GM11168 (cell line): ENCODE measurements around the gene MYO7A.

Experiments
- in situ Hi-C: fragments of 300-500 bp; cut with MboI; formaldehyde crosslinking; loops from one replicate; pipeline ENCODE4 v1.12.0; 2022; ENCODE audit warnings: low sequenced_read_pairs; ENCODE audit not compliant: unreplicated experiment

The MYO7A gene

DNA sequence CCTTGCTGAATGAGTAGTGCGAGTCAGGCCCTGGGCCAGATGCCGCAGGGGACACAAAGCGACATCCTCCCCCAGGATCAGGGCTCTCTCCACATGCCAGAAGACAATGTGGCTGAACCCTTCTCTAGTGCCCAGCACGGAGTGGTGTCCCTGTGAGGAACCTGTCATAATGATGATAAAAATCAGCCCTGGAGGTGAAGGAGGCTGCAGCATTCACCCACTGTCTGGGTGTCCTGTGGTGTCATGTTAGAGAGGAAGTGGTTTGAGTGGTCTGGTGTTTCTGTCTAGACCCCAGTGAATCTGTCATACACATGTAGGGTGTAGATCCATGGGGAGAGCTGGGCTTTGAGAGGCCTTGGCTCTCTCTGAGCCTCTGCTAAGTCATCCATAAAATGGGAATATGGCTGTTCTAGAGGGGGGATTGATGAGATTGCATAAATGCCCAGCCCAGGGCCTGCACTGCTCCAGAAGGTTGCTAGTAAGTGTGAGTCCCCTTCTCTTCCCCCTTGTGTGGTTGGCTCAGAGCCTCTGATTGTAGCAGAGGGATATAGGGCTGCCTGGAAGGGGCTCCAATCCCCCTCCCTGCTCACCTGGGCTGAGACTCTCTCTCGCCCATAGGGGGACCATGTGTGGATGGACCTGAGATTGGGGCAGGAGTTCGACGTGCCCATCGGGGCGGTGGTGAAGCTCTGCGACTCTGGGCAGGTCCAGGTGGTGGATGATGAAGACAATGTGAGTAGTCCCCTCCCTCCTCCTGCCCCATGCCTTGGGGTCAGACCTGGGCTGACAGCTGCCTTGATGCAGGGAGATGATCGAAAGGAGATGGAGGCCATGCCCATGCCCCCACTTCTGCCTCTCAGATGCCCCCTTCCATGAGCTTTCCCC is 14.3 kb downstream of the MYO7A start:
- in situ Hi-C loops = no loop called here

DNA sequence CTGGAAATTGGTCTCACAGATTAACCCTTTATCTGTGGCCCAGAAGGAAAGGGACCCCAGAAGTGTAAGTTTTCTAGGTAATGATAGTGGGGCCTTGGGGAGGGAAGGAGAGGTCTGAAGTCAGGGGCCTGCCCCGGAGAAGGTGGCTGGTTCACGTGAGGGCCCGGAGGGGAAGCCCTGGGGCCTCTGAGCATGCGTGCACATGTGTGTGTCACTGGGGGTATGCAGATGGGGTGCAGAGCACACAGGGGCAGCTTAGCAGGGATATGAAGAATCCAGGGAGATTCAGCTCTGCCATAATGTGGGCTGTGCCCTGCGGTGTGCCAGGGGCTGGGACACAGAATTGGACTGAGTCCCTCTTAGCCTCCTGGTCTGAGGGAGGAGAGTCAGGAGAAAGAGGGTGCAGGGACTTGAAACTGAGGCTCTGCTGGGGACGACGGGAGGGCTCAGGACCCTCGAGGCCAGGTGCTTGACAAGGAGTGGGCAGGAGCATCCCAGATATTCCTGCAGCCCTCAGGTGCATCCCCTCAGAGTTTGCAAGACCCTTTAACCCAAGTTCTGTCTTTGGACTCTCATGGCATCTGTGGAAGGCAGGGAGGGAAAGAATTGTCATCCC is 15.5 kb downstream of the MYO7A start:
- in situ Hi-C loops = no loop called here

DNA sequence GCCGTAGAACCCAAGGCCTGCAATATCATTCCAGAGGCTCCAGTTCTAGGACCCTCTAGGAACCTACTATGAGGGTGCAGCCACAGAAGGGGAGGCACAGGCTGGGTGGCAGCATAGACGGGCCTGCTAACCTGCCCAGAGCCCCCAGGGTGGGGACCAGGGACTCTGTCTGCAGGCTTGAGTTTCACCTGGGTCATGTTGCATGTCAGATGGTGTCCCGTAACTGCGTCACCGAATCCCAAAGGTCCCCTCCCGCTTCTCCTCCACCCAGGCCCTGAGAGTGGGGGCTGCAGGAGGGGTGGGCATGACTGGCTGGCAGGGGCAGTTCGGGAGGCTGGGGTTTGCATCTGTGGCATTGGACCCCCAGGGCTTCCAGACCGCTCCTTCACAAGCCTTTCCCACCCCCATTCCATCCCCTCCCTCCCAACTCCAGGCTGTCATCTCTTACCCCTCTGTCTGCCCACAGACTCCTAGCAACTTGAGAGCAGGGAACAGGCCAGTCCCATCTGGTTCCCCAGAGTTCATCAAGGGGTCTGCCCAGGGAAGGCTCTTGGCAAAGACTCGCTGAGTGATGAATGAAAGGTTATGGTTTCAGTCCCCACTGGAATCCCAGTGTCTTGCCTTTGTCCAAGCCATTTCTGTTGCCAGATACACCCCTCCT is 16.3 kb downstream of the MYO7A start:
- in situ Hi-C loops = no loop called here

DNA sequence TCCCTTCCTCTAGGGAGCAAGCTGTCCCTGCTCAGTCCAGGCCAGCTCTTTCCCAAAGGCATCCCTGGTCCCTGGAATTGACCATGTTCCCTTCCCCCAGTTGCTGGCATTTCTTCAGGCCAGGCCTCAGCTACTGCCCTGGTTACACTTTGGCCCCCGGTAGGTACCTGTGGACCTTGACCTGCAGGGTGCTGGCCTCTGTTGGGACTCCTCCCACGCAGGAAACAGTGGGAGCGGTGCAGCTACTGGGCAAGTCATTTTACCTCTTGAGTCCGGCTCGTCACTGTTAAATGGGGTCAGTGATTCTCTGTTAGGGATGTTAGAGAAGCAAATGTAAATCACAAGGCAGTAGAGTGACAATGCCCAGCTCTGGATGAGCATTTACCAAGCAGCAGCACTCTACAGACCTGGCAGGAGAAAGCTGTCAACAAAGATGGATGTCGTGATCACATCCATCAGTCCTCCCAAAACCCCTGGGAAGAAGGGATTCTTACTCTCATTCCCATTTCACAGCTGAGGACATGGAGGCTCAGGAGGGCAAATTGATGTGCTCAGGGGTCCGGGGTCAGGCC is 16.9 kb downstream of the MYO7A start:
- in situ Hi-C loops = no loop called here

DNA sequence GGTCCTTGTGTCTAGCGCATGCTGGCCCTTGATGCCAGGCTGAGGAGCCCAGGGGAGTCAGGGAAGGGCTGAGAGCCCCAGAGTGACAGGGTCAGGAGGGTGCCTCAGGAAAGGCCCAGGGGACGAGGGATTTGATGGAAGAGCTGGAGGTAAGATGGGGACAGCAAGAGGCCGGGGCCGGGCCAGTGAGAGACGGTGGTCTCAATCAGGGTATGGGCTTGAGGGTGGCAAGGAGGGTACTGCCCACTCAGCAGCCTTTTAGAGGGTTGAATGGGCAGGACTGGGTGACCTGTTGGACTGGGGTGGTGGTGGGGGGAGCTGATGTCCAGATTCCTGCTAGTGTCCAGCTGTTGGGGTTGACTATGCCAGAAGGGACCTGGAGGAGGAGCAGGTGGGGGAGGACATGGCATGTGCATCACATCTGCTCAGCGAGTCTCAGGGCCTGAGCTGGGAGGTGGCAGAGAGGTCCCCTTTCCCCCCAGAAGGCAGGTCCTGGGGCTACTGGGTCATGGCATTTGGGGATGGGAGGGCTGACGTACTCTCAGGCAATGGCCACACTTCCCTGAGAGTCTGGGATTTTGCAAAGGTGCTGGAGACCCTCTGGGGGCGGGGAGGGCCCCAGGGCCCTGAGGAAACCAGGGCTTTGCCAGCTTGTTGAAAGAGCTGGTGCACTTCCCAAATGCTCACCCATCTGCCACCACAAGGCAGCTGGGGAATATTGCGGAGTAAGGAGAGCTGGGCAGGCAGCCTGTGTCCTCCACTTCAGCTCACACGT is 18.4 kb downstream of the MYO7A start:
- in situ Hi-C loops = no loop called here

DNA sequence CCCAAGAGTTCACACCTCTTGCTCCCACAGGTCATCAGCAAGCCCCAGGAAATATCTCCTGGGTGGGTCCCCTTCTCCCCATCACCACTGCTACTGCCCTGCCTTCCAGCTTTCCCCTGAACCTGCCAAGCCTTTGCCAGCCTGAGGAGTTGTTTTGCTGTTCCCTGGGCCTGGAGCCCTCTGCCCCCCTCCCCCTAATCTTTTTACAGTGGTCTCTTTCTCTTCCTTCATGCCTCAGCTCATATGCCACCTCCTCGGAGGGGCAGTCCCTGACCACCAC is 18.9 kb downstream of the MYO7A start:
- in situ Hi-C loops = no loop called here

DNA sequence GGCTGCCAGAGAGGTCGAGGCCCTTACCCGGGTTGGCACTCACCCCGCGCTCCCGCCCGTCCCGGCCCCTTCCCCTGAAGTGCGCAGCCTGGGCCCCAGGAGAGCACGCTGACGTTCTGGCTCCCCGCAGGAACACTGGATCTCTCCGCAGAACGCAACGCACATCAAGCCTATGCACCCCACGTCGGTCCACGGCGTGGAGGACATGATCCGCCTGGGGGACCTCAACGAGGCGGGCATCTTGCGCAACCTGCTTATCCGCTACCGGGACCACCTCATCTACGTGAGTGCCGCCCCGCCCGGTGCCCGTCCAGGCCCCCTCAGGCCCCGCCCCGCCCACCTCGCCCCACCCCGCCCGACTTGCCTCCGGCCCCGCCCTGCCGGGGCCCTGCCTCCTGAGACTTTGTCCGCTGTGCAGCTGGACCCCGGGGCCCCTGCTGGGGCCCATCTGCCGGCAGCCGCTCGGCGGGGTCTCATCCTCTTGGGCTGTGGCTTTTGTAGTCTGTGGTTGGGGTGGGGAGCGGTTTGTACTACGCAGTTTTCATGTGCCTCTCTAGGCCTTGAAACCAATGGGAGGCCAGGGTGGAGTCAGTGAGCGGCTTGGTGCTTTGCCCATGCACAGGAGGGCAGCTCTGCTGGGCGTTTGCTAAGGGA is 19.7 kb downstream of the MYO7A start:
- in situ Hi-C loops = no loop called here

DNA sequence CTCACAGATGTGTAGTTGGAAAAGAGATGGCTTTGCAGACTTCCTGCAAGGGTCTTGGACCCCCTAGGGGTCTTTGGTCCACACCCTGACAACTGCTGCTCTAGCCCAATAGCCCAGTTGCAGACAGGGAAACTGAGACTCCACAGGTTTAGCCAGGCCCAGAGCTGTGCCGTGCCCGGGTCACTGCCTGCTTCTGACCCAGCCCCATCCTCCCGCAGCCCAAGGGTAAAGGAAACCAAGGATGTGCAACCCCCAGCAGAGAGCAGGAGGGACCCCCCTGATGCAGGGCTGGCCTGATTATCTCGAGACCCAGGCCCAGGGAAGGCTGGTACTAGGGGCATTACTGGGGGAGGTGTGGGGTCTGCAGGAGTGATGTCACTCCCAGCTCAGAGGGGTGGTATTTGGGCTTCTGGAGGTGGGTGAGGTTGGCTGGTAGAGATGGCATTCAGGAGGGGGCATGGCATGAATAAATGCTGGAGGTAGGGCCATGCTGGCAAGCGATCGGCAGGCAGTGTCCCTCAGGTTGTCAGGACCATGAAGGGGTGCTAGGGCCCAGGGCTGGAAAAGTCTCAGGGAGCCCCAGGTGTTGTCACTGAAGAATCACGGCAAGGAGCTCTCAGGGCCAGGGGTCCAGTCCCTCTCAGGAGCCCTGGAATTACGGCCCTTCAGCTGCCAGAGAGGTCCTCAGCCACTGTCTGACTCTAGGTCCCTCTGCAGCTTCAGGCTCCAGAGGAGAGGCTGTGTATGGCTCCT is 21.1 kb downstream of the MYO7A start:
- in situ Hi-C loops = no loop called here

DNA sequence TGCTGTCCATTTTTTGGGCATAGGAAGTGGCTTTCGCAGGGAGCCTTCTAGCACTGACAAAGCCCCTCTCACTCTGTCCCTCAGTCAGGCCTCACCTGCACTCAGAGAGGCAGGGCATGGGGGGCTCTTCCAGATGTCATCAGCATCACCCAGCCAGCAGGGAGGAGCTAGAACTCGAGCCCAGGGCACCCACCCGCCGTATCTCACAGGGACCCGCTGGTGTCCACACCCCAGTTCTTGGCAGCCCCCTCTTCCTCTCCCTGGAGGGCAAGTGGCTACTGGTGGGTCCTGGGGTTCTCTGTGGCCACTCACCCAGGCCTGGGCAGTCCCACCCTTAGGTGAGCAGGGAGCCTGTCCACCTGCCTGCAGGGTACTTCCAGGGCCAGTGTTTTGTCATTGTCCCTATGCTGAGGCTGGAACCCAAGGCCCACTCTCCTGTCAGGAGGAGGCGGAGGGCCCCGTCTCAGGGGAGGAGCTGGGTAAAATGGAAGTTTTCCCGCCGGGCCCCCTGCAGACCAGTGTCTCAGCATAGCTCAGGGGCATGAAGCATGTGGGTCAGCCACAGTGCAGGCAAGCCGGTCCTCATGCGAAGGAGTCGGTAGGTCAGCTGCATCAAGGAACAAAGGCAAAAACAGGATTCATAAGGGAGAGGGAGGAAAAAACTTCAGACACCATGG is 21.8 kb downstream of the MYO7A start:
- in situ Hi-C loops = no loop called here

DNA sequence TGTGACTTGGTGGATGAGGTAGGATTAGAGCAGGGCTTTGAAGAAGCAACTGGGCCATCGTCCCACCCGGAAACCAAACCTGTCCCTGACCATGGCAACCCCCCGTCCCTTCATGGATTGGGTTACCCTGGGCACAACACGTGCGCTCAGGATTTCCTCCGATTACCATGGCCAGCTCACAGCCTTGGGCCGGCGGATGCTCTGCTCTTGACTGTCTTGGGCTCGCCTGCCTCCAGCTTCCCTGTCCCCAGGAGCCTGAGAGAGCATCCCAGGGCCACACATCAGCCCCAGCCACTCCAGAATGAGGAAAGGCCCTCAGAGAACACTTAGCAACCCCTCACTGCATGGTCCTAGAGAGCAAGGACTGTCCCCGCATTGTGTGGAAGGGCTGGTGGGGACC is 22.8 kb downstream of the MYO7A start:
- in situ Hi-C loops = no loop called here

DNA sequence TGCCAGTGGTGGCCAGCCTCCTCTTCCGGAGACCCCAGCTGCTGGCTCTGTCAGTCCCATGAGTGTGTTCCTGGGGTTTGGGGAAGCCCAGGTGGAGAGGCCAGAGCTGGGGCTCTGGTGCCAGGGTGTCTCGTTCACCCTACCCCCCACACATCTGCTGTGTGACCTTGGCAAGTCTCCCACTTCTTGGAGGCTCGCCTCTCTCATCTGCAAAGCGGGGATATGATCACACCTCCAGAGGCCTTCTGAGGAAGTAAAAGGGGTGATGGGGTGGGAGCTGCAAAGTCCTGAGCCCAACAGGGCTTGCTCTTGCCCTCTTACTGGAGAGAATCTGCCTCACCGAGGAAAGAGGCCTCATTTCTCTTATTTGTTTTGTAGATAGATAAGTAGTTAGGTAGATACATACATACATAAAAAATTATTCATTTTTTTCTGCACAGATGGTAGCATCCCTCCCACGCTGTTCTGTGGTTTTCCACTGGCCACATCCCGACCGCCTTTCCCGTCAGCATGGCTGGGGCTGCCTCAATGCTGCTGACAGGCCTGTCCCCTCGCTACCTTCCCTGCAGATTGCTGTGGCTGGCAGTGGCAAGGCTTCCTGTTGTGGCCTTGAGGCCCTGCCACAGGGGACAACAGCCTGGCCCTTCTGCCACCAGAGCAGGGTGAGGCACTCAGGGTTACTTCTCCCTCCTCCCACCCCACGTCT is 23.9 kb downstream of the MYO7A start:
- in situ Hi-C loops = no loop called here

DNA sequence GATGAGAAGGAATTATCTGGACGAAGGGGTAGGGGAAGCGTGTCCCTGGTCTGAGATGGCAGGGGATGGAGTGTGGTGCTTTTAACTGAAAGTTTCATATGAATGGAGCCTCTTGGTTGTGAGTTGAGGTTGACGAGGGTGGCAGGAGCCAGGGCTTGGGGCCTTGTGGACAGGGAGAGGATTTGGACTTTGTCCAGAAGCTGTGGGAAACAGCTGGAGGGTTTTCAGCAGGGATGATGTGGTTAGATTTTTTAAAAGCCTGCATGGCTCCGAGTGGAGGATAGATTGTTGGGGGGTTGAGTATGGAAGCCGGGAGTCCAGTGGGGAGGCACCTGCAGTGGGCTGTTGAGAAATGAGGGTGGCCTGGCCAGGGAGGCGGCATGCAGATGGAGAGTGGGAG is 24.8 kb downstream of the MYO7A start:
- in situ Hi-C loops = no loop called here

DNA sequence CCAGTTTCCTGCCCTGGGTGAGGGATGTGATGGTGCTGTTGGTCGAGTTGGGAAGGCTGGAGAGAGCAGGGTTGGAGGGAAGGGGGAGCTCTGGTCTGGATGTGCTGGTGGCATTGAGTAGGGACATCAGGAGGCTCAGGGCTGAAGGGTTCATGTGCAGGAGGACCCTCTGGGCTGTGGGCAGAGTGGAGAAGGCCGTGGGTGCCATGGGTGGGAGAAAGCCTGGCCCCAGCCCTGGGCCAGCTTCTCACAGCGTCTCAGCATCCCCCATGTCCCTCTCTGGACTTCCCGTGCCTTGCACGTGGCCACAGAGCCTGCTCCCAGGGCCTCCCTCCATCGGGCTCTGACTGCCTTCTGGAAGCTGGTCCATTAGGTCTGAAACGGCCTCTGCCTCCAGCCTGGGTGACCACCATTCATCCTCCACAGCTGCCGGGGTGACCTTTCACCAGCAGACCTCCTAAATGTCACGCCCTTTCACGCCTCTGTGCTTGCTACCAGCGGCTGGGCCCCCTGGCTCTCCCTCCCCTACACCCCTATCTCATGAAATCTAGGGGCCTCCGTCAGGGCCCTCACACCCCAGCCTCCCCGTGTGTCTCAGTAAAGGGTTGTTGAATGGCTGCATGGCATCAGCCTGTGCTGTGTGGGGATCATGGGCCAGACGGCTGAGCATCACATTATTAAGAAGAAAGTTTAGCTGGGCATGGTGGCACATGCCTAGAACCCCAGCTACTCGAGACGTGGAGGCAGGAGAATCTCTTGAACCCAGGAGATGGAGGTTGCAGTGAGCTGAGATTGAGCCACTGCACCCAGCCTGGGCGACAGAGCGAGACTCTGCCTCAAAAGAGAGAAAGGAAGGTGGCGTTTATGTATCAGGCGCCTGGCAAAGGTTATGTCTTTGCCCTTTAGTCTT is 25.5 kb downstream of the MYO7A start:
- in situ Hi-C loops = no loop called here

DNA sequence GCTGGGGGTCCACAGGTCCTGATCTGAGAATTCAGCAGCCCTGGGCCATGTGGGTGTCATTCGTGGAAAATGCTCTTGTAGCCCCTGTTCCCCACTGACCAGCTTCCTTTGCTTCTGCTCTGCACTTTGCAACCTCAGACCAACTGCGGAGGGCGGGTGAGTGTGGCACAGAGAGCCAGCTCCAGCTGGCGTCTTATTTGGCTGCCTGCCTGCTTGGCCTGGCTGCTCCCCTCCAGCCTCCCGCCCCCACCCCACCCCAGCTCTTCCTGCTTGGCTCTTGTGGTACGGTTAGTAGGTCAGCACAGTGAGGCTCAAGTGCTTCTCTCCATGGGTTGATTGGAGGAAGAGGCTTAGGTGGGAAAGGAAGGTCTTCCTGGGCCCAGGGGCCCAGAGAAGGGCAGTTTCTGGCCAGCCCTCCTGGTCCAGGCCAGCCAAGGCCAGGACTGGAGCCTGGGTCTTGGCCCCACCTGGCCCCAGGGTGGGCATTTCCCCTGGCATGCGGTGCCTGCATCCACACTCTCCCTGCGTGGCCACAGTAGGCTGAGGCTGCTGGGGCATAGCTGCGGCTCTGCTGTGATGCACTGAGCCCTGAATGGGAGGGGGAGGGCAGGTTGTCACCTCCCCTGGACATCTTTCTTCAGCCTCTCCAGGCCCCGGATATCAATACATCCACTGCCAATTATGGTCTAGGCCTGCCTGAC is 26.5 kb downstream of the MYO7A start:
- in situ Hi-C loops = no loop called here

DNA sequence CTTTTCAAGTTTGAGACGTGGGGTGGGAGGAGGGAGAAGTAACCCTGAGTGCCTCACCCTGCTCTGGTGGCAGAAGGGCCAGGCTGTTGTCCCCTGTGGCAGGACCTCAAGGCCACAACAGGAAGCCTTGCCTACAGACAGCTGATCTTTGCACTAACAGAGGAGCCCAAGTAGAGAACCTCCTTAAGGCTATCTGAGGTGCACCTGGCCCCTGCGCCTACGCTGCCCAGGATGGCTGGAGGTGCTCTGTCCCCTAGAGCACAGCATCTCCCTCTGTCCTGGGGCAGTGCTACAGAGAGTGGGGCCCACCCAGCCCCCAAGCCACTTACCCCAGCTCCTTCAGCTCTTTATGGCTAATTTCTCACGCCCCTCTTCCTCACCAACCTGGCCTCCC is 27.0 kb downstream of the MYO7A start:
- in situ Hi-C loops = no loop called here

DNA sequence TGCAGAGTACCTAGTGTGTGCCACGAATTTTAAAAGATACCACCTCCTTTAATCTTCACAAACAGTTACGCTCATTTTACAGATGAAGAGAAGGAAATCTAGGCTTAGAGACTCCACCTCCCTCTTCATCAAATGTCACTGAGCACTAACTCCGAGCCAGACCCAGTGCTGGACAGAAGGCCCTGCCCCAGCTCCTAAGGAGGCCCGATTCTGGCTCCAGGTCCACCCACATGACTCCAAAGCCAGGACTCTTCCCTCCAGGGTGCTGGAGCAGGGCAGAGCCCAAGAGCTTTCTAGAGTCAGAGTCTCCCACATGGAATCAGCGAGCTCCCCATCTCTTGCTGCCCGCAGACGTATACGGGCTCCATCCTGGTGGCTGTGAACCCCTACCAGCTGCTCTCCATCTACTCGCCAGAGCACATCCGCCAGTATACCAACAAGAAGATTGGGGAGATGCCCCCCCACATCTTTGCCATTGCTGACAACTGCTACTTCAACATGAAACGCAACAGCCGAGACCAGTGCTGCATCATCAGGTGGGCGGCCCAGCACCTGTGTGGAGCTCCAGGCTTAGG is 27.6 kb downstream of the MYO7A start:
- in situ Hi-C loops = no loop called here
